GM12878 (cell line): ENCODE results near the gene ARHGAP15. TPM values are rescaled to one million over a fixed set of nuclear protein-coding genes. Genes with fewer than 3 reads are reported as not detected.

Source experiments
- ATAC-seq: fragments of 200-7000 bp; cut with Tn5 transposase; 3 replicates; pipeline ENCODE4 v1.9.1; 2020; ENCODE audit warnings: mild to moderate bottlenecking, moderate library complexity
- BruUV-seq: library from RNA; stranded (reverse); fragments of 400-500 nt; replicated peaks from 2 replicates; lab custom pipeline; 2021; lab: Mats Ljungman, UMichigan
- CTCF ChIA-PET: fragments of 300-600 bp; sonication (Branson Sonifier 250); formaldehyde crosslinking; extraction: SDS; loops from one replicate; lab custom pipeline; 2021; ENCODE audit warnings: inconsistent platforms; lab: Yijun Ruan, JAX
- POLR2A ChIA-PET: fragments of 350-600 bp; formaldehyde crosslinking; extraction: SDS; loops from one replicate; lab custom pipeline; 2021; ENCODE audit warnings: inconsistent platforms; lab: Charles Lee
- RAD21 ChIA-PET: fragments of 300-600 bp; sonication (Branson Sonifier 250); formaldehyde crosslinking; loops from one replicate; lab custom pipeline; 2023; ENCODE audit warnings: antibody characterized with exemption; ENCODE audit not compliant: unreplicated experiment; lab: Charles Lee
- SMC1A ChIA-PET: fragments of 300-600 bp; sonication (Branson Sonifier 250); formaldehyde crosslinking; loops from one replicate; lab custom pipeline; 2023; ENCODE audit not compliant: unreplicated experiment, uncharacterized antibody; lab: Charles Lee
- DNase-seq: peaks from one replicate; pipeline ENCODE4 v3.0.0-alpha.2; 2011; ENCODE audit warnings: low read depth, low spot score
- FAIRE-seq: peaks from 3 replicates; lab custom pipeline; 2011; peaks lifted over from hg19 to GRCh38; lab: Jason Lieb, UNC
- H2AFZ ChIP-seq: 2 replicates; pipeline ENCODE4 v1.6.0; 2011; ENCODE audit warnings: low read depth, low read length, control low read depth; ENCODE audit not compliant: control insufficient read depth
- H3K27ac ChIP-seq: 2 replicates; pipeline ENCODE4 v1.5.1; 2011; ENCODE audit warnings: control low read depth; ENCODE audit not compliant: control insufficient read depth, insufficient read depth
- H3K27me3 ChIP-seq, 2 experiments: replicated peaks in 1 of 2; 2 replicates each; pipeline versions ENCODE4 v1.6.0 to v1.6.1; 2011; ENCODE audit warnings: low read length in 1 of 2; ENCODE audit not compliant: control insufficient read depth in 2 of 2, insufficient read depth in 2 of 2
- H3K36me3 ChIP-seq, 2 experiments: 2 replicates each; pipeline ENCODE4 v1.5.1; 2011; ENCODE audit warnings: low read length in 1 of 2; ENCODE audit not compliant: control insufficient read depth in 2 of 2, insufficient read depth in 2 of 2
- H3K4me1 ChIP-seq: 2 replicates; pipeline ENCODE4 v1.6.1; 2011; ENCODE audit warnings: mild to moderate bottlenecking, low read length, moderate library complexity, mixed read lengths; ENCODE audit not compliant: control insufficient read depth, insufficient read depth
- H3K4me2 ChIP-seq: 2 replicates; pipeline ENCODE4 v1.6.0; 2011; ENCODE audit warnings: control low read depth; ENCODE audit not compliant: control insufficient read depth, insufficient read depth
- H3K4me3 ChIP-seq: fragments of 200-600 bp; sonication (generic); 2 replicates; pipeline ENCODE4 v1.5.1; 2016
- H3K79me2 ChIP-seq: 2 replicates; pipeline ENCODE4 v1.6.0; 2011; ENCODE audit warnings: low read length; ENCODE audit not compliant: control insufficient read depth, insufficient read depth
- H3K9ac ChIP-seq: 2 replicates; pipeline ENCODE4 v1.8.0; 2011; ENCODE audit warnings: low read length, control low read depth, mixed read lengths; ENCODE audit not compliant: control insufficient read depth, insufficient read depth
- H3K9me3 ChIP-seq: replicated peaks from 3 replicates; pipeline ENCODE4 v1.5.1; 2011; ENCODE audit warnings: mild to moderate bottlenecking, low read length; ENCODE audit not compliant: control insufficient read depth, insufficient read depth
- H4K20me1 ChIP-seq: 2 replicates; pipeline ENCODE4 v1.6.0; 2011; ENCODE audit not compliant: control insufficient read depth, insufficient read depth
- ATF3 ChIP-seq: IDR thresholded peaks from 2 replicates; pipeline ENCODE4 v1.6.1; 2011; ENCODE audit warnings: low read depth, mild to moderate bottlenecking, low read length, moderate library complexity, borderline replicate concordance; ENCODE audit errors: extremely low read depth
- BRCA1 ChIP-seq: IDR thresholded peaks from 2 replicates; pipeline ENCODE4 v1.6.1; 2011; ENCODE audit warnings: low read depth, low read length, improper control_type of control experiment
- CBX5 ChIP-seq: sonication (generic); IDR thresholded peaks from 2 replicates; pipeline ENCODE4 v1.6.1; 2016; ENCODE audit warnings: low read depth, moderate library complexity, mild to moderate bottlenecking, inconsistent platforms
- EED ChIP-seq: sonication (generic); IDR thresholded peaks from 2 replicates; pipeline ENCODE4 v1.6.1; 2016; ENCODE audit warnings: antibody characterized with exemption, low read depth
- FOXK2 ChIP-seq: fragments of 450-650 bp; IDR thresholded peaks from 2 replicates; pipeline ENCODE4 v1.6.1; 2017; ENCODE audit warnings: mild to moderate bottlenecking, moderate library complexity
- HDGF ChIP-seq: fragments of 450-650 bp; IDR thresholded peaks from 2 replicates; pipeline ENCODE4 v1.6.1; 2016; ENCODE audit warnings: antibody characterized with exemption
- IKZF2 ChIP-seq, 2 experiments: fragments of 450-650 bp; IDR thresholded peaks; 2 replicates each; pipeline ENCODE4 v1.6.1; 2017; ENCODE audit warnings: mild to moderate bottlenecking in 2 of 2, moderate library complexity in 2 of 2
- MAX ChIP-seq: IDR thresholded peaks from 2 replicates; pipeline ENCODE4 v1.6.1; 2012; ENCODE audit warnings: low read depth, low read length, improper control_type of control experiment
- NRF1 ChIP-seq: conservative IDR thresholded peaks from 2 replicates; pipeline ENCODE4 v1.6.1; 2011; ENCODE audit warnings: mild to moderate bottlenecking, low read depth, low read length, improper control_type of control experiment
- POLR2A ChIP-seq: IDR thresholded peaks from 2 replicates; pipeline ENCODE4 v1.6.1; 2011; ENCODE audit warnings: low read depth, mild to moderate bottlenecking, low read length
- RFX5 ChIP-seq: IDR thresholded peaks from 2 replicates; pipeline ENCODE4 v1.6.1; 2011; ENCODE audit warnings: low read depth, low read length, improper control_type of control experiment
- TARDBP ChIP-seq: IDR thresholded peaks from 2 replicates; pipeline ENCODE4 v1.6.1; 2016; ENCODE audit warnings: borderline replicate concordance
- TCF7 ChIP-seq: IDR thresholded peaks from 2 replicates; pipeline ENCODE4 v1.6.1; 2014; ENCODE audit warnings: antibody characterized with exemption, borderline replicate concordance
- USF2 ChIP-seq: IDR thresholded peaks from 2 replicates; pipeline ENCODE4 v1.6.1; 2011; ENCODE audit warnings: low read depth, low read length, improper control_type of control experiment, borderline replicate concordance
- ZBTB4 ChIP-seq: fragments of 450-650 bp; formaldehyde crosslinking; IDR thresholded peaks from 2 replicates; pipeline ENCODE4 v1.4.0; 2022; ENCODE audit warnings: mild to moderate bottlenecking, moderate library complexity
- ZNF687 ChIP-seq: fragments of 450-650 bp; IDR thresholded peaks from 2 replicates; pipeline ENCODE4 v1.6.1; 2017; ENCODE audit warnings: mild to moderate bottlenecking, moderate library complexity
- in situ Hi-C: fragments of 300-500 bp; cut with MboI; formaldehyde crosslinking; loops from 9 replicates; pipeline ENCODE4 v1.14.3; 2018; ENCODE audit warnings: mixed read lengths
- intact Hi-C: fragments of 100-400 bp; cut with micrococcal nuclease; formaldehyde crosslinking; loops from one replicate; pipeline ENCODE4 v1.14.2; 2022; ENCODE audit not compliant: unreplicated experiment
- polyA plus RNA-seq, 11 experiments: library from polyadenylated mRNA; depleted of rRNA in 4 of 11; unstranded in 6 of 11; stranded (reverse) in 5 of 11; fragments of >200 nt; fragmentation: Nextera tagmentation in 4 of 11; fragmentation: Illumina TruSeq in 1 of 11; extraction: Ambion mirVana in 4 of 11; extraction: Trizol in 1 of 11; gene quantifications; 1 replicate in 1 of 11; 2 replicates in 10 of 11; pipeline versions ENCODE4 v1.2.1 to v1.2.3, GENCODE V29; 2011 to 2016; ENCODE audit warnings: inconsistent platforms in 2 of 11, missing spikeins in 2 of 11, low read depth in 1 of 11
- total RNA-seq, 4 experiments: library from RNA; depleted of rRNA in 3 of 4; stranded (reverse); fragments of >200 nt in 3 of 4; fragmentation: Illumina TruSeq in 1 of 4; extraction: Trizol in 1 of 4; gene quantifications; 2 replicates each; pipeline versions ENCODE4 v1.2.1 to v1.2.3, GENCODE V29; 2013 to 2021

ARHGAP15 gene
- total and polyA plus RNA-seq, 10 of the 15 experiments (the other 5 are each of a cell fraction or from before 2014, with no cell fraction given): 38.0 to 92.6 (median 66.7) TPM

- TF ChIP-seq ZBTB4: no peak
- TF ChIP-seq FOXK2: no peak
- no peak for TF ChIP-seq CBX5
Measured at GRCh38 chr2:143433251-143433650, 304.0 kb downstream of the ARHGAP15 start (continued).

GRCh38 chr2:143433840-143434239, 304.6 kb downstream of the ARHGAP15 start:
- Histone ChIP-seq H3K4me3 (no peak overlapping the region), H4K20me1 (no peaks in the 10 kb centered on the region), H3K79me2 (no peaks in the 10 kb centered on the region), H2AFZ (no peak overlapping the region), H3K27me3 (no peaks in the 10 kb centered on the region), H3K9me3 (no peaks in the 10 kb centered on the region), H3K4me2 (no peak overlapping the region), H3K9ac (no peak overlapping the region), H3K27ac (no peak overlapping the region), H3K36me3 (no peaks in the 10 kb centered on the region; a peak in 1 of 4 replicates), H3K4me1 (no peaks in the 10 kb centered on the region)
- ChIA-PET RAD21 (no interaction called here), CTCF (interaction anchor here (1.4 kb wide), 1 partner anchor 15 kb away, joined by 3 read pairs; no protein-coding TSS in a partner anchor), SMC1A (no interaction called here), POLR2A (no interaction called here)
- no peak for FAIRE-seq
- intact Hi-C loops: no loop called here
- no peak for ATAC-seq
- no TSS peak for BruUV-seq
- in situ Hi-C loops: no loop called here
- no peak for DNase-seq
- TF ChIP-seq NRF1 (no peak), POLR2A (no peak), TCF7 (no peak), RFX5 (no peak), ATF3 (no peak), EED (no peak), ZNF687 (no peak), TARDBP (no peak), BRCA1 (no peak), MAX (no peak), HDGF (no peak), CBX5 (no peak), USF2 (no peak), IKZF2 (IDR thresholded peaks at IDR 0.05) (no peak)
